Common myeloid progenitor, CD34-positive (primary cell): ENCODE measurements around the gene SEPTIN3. TPM values are rescaled to one million over a fixed set of nuclear protein-coding genes. Genes with fewer than 3 reads are reported as not detected.
A peak's percentile ranks its signal among the peaks of the same experiment; 100 is the strongest.

Source experiments
- CTCF ChIA-PET: fragments of 350-600 bp; sonication (Branson Sonifier 250); formaldehyde crosslinking; loops from one replicate; lab custom pipeline; 2021; ENCODE audit warnings: antibody characterized with exemption; lab: Charles Lee
- POLR2A ChIA-PET: fragments of 350-600 bp; sonication (Branson Sonifier 250); formaldehyde crosslinking; loops from one replicate; lab custom pipeline; 2021; ENCODE audit warnings: antibody characterized with exemption; lab: Charles Lee
- DNase-seq, 3 donors: peaks; one replicate each; pipeline versions ENCODE4 v3.0.0 to v3.0.0-alpha.2; 2013
- H3K27ac ChIP-seq, 2 experiments: 1 replicate in 1 of 2; 2 replicates in 1 of 2; pipeline ENCODE4 v1.7.0; 2013; ENCODE audit warnings: inconsistent platforms in 2 of 2, low read length in 2 of 2, mild to moderate bottlenecking in 2 of 2, low read depth in 1 of 2, moderate library complexity in 1 of 2; ENCODE audit not compliant: severe bottlenecking in 2 of 2, insufficient read depth in 1 of 2, poor library complexity in 1 of 2
- H3K27me3 ChIP-seq, 5 experiments: replicated peaks in 2 of 5; 1 replicate in 3 of 5; 2 replicates in 2 of 5; pipeline versions ENCODE4 v1.6.1 to v1.7.0; 2013; ENCODE audit warnings: low read length in 4 of 5, mild to moderate bottlenecking in 2 of 5, moderate library complexity in 2 of 5, inconsistent platforms in 1 of 5; ENCODE audit not compliant: insufficient read depth in 5 of 5, control insufficient read depth in 4 of 5
- H3K36me3 ChIP-seq, 4 experiments: 1 replicate in 2 of 4; 2 replicates in 2 of 4; pipeline versions ENCODE4 v1.6.1 to v1.7.0; 2013; ENCODE audit warnings: low read length in 3 of 4, control low read depth in 1 of 4, mild to moderate bottlenecking in 1 of 4; ENCODE audit not compliant: control insufficient read depth in 4 of 4, insufficient read depth in 4 of 4
- H3K4me1 ChIP-seq, 4 experiments: 1 replicate in 3 of 4; 2 replicates in 1 of 4; pipeline versions ENCODE4 v1.6.1 to v1.7.1; 2013; ENCODE audit warnings: low read length in 3 of 4, mild to moderate bottlenecking in 3 of 4, control low read depth in 1 of 4, inconsistent platforms in 1 of 4, moderate library complexity in 1 of 4; ENCODE audit not compliant: control insufficient read depth in 4 of 4, insufficient read depth in 4 of 4; ENCODE audit errors: control extremely low read depth in 1 of 4
- H3K4me3 ChIP-seq, 7 experiments: 1 replicate in 4 of 7; 2 replicates in 3 of 7; pipeline versions ENCODE4 v1.5.1 to v1.7.0; 2013; ENCODE audit warnings: mild to moderate bottlenecking in 7 of 7, low read length in 6 of 7, moderate library complexity in 6 of 7, inconsistent platforms in 2 of 7, low read depth in 2 of 7, control low read depth in 1 of 7; ENCODE audit not compliant: insufficient read depth in 4 of 7, control insufficient read depth in 1 of 7; ENCODE audit errors: extremely low read depth in 1 of 7
- H3K9me3 ChIP-seq, 5 experiments: 1 replicate in 4 of 5; 2 replicates in 1 of 5; pipeline versions ENCODE4 v1.6.1 to v1.7.1; 2013; ENCODE audit warnings: low read length in 4 of 5, mild to moderate bottlenecking in 2 of 5, inconsistent platforms in 1 of 5, low read depth in 1 of 5, moderate library complexity in 1 of 5; ENCODE audit not compliant: control insufficient read depth in 4 of 5, insufficient read depth in 2 of 5; ENCODE audit errors: control extremely low read depth in 1 of 5
- WGBS: methylation state at CpG from one replicate; pipeline ENCODE4 v1.1.5; 2013; ENCODE audit not compliant: insufficient coverage; 5-methylcytosine and 5-hydroxymethylcytosine counted together
- polyA plus RNA-seq: library from polyadenylated mRNA; unstranded; fragments of 120-200 nt; gene quantifications from one replicate; pipeline ENCODE4 v1.2.1, GENCODE V29; 2013

SEPTIN3 gene
- 0.08 TPM for polyA plus RNA-seq

DNA sequence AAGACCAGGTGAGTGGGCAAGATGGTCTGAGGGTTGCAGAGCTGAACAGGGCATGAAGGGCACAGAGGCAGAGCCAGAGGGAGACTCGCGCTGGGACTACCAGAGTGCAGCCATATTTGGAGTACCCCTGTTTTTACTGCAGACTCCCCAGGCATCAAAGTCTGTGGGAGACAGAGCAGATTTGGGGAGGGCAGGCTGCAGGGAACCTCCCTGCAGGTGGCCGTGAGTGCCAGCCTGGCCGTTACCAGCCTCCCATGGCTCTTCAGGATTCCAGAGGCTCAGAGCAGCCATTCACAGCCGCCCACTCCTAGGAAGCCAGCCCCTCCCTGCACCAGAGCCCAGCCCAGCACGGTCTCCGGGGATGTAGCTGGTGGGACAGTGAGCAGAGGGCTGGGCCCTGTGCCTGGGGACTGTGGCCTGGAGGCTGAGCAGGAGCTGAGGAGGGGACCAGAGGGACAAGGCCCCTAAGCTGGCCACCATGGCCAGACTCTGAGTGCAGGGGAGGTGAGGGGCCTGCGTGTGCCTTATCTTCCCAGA is at the start of gene SEPTIN3:
SEPTIN3 (plus strand) TSS at position 334 of the 537 bp plus-strand sequence. CDS start 2,050 bp downstream, outside the sequence.
- Histone ChIP-seq H3K36me3 (no peaks in the 10 kb centered on the region), H3K27me3 (peaks cover 0 to 8% (median 2%) of the 10 kb centered on the region in 5 experiments), H3K27ac (no peak within 1 kb of the TSS), H3K9me3 (no peaks in the 10 kb centered on the region), H3K4me3 (no peak within 1 kb of the TSS), H3K4me1 (no peaks in the 10 kb centered on the region)
- ChIA-PET POLR2A (no interaction called here), CTCF (interaction anchor here (1.6 to 2.6 kb wide), 2 partner anchors 106 to 122 kb away, joined by 4 to 9 read pairs; partner anchors contain the start of gene PHETA2)
- WGBS = 100% methylated on average over 2 of the region's 8 CpGs
- no peak for DNase-seq

GRCh38 chr22:41920271-41920976 is 48.8 kb upstream of the SEPTIN3 start:
- CTCF ChIA-PET = interaction anchor here (1.2 to 2.0 kb wide), 3 partner anchors 17 to 34 kb away, joined by 3 to 6 read pairs (median 4); no protein-coding TSS in a partner anchor
- POLR2A ChIA-PET = interaction anchor here (0.6 kb wide), 1 partner anchor 120 kb away, joined by 3 read pairs; no protein-coding TSS in a partner anchor
- no peak for DNase-seq
- Histone ChIP-seq H3K36me3 (no peaks in the 10 kb centered on the region), H3K9me3 (no peaks in the 10 kb centered on the region), H3K27ac (no peak overlapping the region), H3K27me3 (peaks cover 0 to 58% (median 16%) of the 10 kb centered on the region in 5 experiments), H3K4me1 (peaks cover 0 to 35% (median 27%) of the 10 kb centered on the region in 4 experiments), H3K4me3 (peak overlapping the region in 3 of 7 experiments; percentile 36 to 76 (median 48))
- WGBS = 30% methylated on average over 17 of the region's 21 CpGs

- peaks cover 0 to 45% (median 37%) of the 10 kb centered on the region in 4 experiments for H3K4me1 ChIP-seq
Measured at GRCh38 chr22:41922328-41922727, 46.9 kb upstream of the SEPTIN3 start.

GRCh38 chr22:41922940-41923594 is 46.2 kb upstream of the SEPTIN3 start:
- ChIA-PET CTCF (interaction anchor here (5.0 kb wide), 1 partner anchor 15 kb away, joined by 48 read pairs; no protein-coding TSS in a partner anchor), POLR2A (no interaction called here)
- 92% methylated on average over 3 of the region's 4 CpGs for WGBS
- peaks cover 0 to 38% (median 31%) of the 10 kb centered on the region in 4 experiments for H3K4me1 ChIP-seq
- H3K4me3 ChIP-seq = no peak overlapping the region
- no peak overlapping the region for H3K27ac ChIP-seq
- no peaks in the 10 kb centered on the region for H3K9me3 ChIP-seq
- no peaks in the 10 kb centered on the region for H3K36me3 ChIP-seq
- no peak for DNase-seq
- H3K27me3 ChIP-seq = peaks cover 0 to 53% (median 9%) of the 10 kb centered on the region in 5 experiments

More at GRCh38 chr22:41922328-41922727, 46.9 kb upstream of the SEPTIN3 start:
- ChIA-PET POLR2A (no interaction called here), CTCF (interaction anchor here (5.0 kb wide), 1 partner anchor 16 kb away, joined by 48 read pairs; no protein-coding TSS in a partner anchor)
- H3K36me3 ChIP-seq = no peaks in the 10 kb centered on the region
- no peak overlapping the region for H3K4me3 ChIP-seq
- no peaks in the 10 kb centered on the region for H3K9me3 ChIP-seq
- no peak for DNase-seq
- no peak overlapping the region for H3K27ac ChIP-seq
- 93% methylated on average over 3 of the region's 5 CpGs for WGBS
- H3K27me3 ChIP-seq = peaks cover 0 to 54% (median 11%) of the 10 kb centered on the region in 5 experiments

- ChIA-PET POLR2A (no interaction called here), CTCF (interaction anchor here (0.9 to 5.0 kb wide), 2 partner anchors 15 to 61 kb away, joined by 3 to 48 read pairs; no protein-coding TSS in a partner anchor)
- Histone ChIP-seq H3K9me3 (no peaks in the 10 kb centered on the region), H3K27me3 (peaks cover 0 to 51% (median 9%) of the 10 kb centered on the region in 5 experiments), H3K36me3 (no peaks in the 10 kb centered on the region), H3K27ac (no peak overlapping the region), H3K4me3 (no peak overlapping the region), H3K4me1 (peaks cover 0 to 35% (median 28%) of the 10 kb centered on the region in 4 experiments)
- WGBS = 93% methylated on average over 5 of the region's 14 CpGs
- no peak for DNase-seq
Measured at GRCh38 chr22:41923595-41924276, 45.5 kb upstream of the SEPTIN3 start.

DNA sequence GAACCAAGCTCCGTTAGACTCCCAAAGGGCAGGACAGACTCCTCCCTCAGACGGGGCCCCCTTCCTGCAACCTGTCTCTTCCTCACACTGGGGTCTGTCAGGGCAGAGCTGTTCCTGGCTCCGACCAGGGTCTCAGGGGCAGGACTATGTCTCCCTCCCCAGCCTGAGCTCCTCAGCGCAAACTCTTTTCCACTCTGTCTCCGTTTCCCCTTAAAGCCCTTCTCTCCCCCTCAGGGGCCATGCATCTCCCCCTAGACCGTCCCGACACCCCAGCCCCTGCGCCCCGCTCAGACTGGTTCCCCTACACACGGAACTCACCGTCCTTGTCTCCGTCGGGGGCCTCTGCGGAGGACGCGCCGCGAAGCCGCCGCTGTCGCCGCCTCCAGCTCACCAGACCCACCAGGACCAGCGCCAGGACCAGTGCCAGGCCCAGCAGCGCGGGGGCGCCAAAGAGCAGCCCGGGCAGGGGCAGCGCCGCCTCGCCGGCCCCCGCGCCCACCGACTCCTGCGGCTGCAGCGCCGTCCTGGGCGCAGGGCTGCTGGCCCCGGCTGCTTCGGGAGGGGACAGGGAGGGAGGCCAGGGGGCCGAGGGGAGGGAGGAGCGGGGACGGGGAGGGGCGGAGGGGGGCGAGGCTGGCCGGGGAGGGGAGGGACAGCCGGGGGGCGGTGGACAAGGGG is 43.3 kb upstream of the SEPTIN3 start:
- POLR2A ChIA-PET = interaction anchor here (0.9 to 2.0 kb wide), 3 partner anchors 8 to 14 kb away, joined by 3 to 5 read pairs (median 5); no protein-coding TSS in a partner anchor
- peak overlapping the region in 5 of 7 experiments; percentile 6 to 63 (median 56) for H3K4me3 ChIP-seq
- H3K27ac ChIP-seq = no peak overlapping the region

More for the DNA sequence above, 43.3 kb upstream of the SEPTIN3 start:
- WGBS = 4% methylated on average over 10 of the region's 48 CpGs
- CTCF ChIA-PET = interaction anchor here (0.6 to 5.0 kb wide), 14 partner anchors 8 to 518 kb away, joined by 3 to 48 read pairs (median 4); partner anchors contain the start of gene MEI1
- Histone ChIP-seq H3K4me1 (peaks cover 0 to 17% (median 11%) of the 10 kb centered on the region in 4 experiments), H3K27me3 (peaks cover 0 to 41% (median 8%) of the 10 kb centered on the region in 5 experiments), H3K9me3 (no peaks in the 10 kb centered on the region), H3K36me3 (no peaks in the 10 kb centered on the region)
- peak; percentile 57 to 80 (median 79) for DNase-seq
